K562 (cell line): ENCODE measurements around the gene KDM2A.

ENCODE experiments used
- CC2D1A ChIP-seq: fragments of 450-650 bp; IDR thresholded peaks from 2 replicates; pipeline ENCODE4 v1.6.1; 2017; ENCODE audit warnings: mild to moderate bottlenecking
- CREM ChIP-seq: IDR thresholded peaks from 2 replicates; pipeline ENCODE4 v1.6.1; 2014; ENCODE audit warnings: antibody characterized with exemption, low read depth
- HMGN3 ChIP-seq: IDR thresholded peaks from 2 replicates; pipeline ENCODE4 v1.6.1; 2011; ENCODE audit warnings: borderline replicate concordance, low read depth, mild to moderate bottlenecking, mixed read lengths, low read length; ENCODE audit not compliant: insufficient read length; ENCODE audit errors: extremely low read depth
- MEF2D ChIP-seq: conservative IDR thresholded peaks from 2 replicates; pipeline ENCODE4 v1.6.1; 2016; ENCODE audit warnings: low read depth, missing genetic modification characterization, missing compliant biosample characterization
- POLR2AphosphoS5 ChIP-seq: IDR thresholded peaks from 2 replicates; pipeline ENCODE4 v1.6.1; 2011; ENCODE audit warnings: mild to moderate bottlenecking, low read depth, low read length, moderate library complexity; ENCODE audit not compliant: control insufficient read depth, insufficient read depth
- RFX5 ChIP-seq: IDR thresholded peaks from 2 replicates; pipeline ENCODE4 v1.6.1; 2011; ENCODE audit warnings: low read depth, mild to moderate bottlenecking, improper control_type of control experiment, low read length
- TF ChIP-seq, protein P1 (sequence below): fragments of 450-650 bp; IDR thresholded peaks from 2 replicates; pipeline ENCODE4 v1.6.1; 2016

DNA sequence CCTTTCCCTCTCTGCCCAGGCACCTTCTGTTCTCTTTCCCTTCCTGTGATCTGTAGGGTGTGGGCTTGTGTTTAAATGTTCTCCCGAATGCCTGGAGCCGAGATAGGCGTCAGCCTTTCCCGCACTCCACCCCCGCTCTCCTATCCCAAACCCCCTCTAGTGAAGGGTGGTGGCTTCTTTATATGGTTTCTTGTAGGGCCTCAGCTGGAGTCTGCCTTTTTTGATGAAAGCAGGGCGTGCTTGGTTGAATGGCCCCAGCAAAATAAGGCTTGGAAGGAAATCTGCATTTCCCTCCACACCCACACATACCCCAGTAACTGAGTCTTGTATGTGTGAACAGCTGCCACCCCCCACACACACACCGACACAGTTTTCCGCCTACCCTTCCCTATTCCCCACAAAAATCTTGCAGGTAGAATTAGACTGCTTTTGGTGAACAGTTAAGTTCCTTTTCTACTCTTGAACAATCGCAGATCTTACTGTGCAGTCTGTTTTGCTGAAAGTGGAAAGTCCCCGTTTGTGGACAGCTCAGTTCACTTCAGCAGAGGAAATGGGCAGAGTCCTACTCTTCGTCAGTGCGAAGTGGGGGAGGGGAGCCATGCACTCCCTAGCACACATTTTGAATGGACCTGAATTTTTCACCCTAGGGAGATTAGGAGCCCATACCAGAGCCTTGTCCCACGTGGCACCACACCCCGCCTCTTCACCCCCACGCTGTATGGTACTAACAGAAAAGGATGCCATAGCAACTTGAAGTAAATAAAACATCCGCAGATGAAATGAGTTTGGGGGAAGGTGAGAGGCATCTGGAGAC lies 121.7 kb downstream of the KDM2A start:
- peak; percentile 43; the same call in 1 of the 2 replicates for TF ChIP-seq CREM
- no peak for TF ChIP-seq CC2D1A
- no peak for TF ChIP-seq MEF2D (tag)
- TF ChIP-seq, protein P1, sequence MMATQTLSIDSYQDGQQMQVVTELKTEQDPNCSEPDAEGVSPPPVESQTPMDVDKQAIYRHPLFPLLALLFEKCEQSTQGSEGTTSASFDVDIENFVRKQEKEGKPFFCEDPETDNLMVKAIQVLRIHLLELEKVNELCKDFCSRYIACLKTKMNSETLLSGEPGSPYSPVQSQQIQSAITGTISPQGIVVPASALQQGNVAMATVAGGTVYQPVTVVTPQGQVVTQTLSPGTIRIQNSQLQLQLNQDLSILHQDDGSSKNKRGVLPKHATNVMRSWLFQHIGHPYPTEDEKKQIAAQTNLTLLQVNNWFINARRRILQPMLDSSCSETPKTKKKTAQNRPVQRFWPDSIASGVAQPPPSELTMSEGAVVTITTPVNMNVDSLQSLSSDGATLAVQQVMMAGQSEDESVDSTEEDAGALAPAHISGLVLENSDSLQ: no peak
- peak; percentile 19; the same call in 1 of the 2 replicates for TF ChIP-seq POLR2AphosphoS5
- TF ChIP-seq RFX5: no peak
- no peak for TF ChIP-seq HMGN3
